NT2/D1 (cell line): Measurements from ENCODE around the gene ILK.

ENCODE experiments used
- DNase-seq: peaks from one replicate; pipeline ENCODE4 v3.0.0-alpha.2; 2011; ENCODE audit warnings: low read depth, low spot score
- H3K27me3 ChIP-seq: 2 replicates; pipeline ENCODE4 v1.6.0; 2011; ENCODE audit warnings: mild to moderate bottlenecking; ENCODE audit not compliant: insufficient read length, insufficient read depth
- H3K36me3 ChIP-seq: 2 replicates; pipeline ENCODE4 v1.6.1; 2011; ENCODE audit warnings: mild to moderate bottlenecking, low read length, mixed read lengths; ENCODE audit not compliant: insufficient read depth, insufficient read length
- H3K4me1 ChIP-seq: 2 replicates; pipeline ENCODE4 v1.5.1; 2011; ENCODE audit not compliant: insufficient read depth, insufficient read length
- H3K4me3 ChIP-seq: 2 replicates; pipeline ENCODE4 v1.5.1; 2011; ENCODE audit warnings: low read depth; ENCODE audit not compliant: insufficient read length
- H3K9ac ChIP-seq: 2 replicates; pipeline ENCODE4 v1.6.0; 2011; ENCODE audit warnings: low read depth; ENCODE audit not compliant: insufficient read length
- H3K9me3 ChIP-seq: 2 replicates; pipeline ENCODE4 v1.5.1; 2011; ENCODE audit warnings: mild to moderate bottlenecking, low read length; ENCODE audit not compliant: insufficient read depth
- SUZ12 ChIP-seq: IDR thresholded peaks from 2 replicates; pipeline ENCODE4 v1.6.1; 2011; ENCODE audit not compliant: insufficient read length, insufficient read depth; ENCODE audit errors: extremely low read depth
- YY1 ChIP-seq: IDR thresholded peaks from 2 replicates; pipeline ENCODE4 v1.6.1; 2011; ENCODE audit not compliant: insufficient read length, insufficient read depth
- ZNF274 ChIP-seq: IDR thresholded peaks from 2 replicates; pipeline ENCODE4 v1.6.1; 2011; ENCODE audit warnings: mild to moderate bottlenecking, low read depth, low read length

The ILK gene

GRCh38 chr11:6646576-6646917 is 43.0 kb downstream of the ILK start:
- peaks cover 2% of the 10 kb centered on the region for H3K4me1 ChIP-seq
- H3K4me3 ChIP-seq: no peak overlapping the region
- no peaks in the 10 kb centered on the region for H3K9me3 ChIP-seq
- TF ChIP-seq SUZ12: no peak
- H3K27me3 ChIP-seq: no peaks in the 10 kb centered on the region
- H3K36me3 ChIP-seq: peaks cover 3% of the 10 kb centered on the region
- no peak for DNase-seq
- no peak overlapping the region for H3K9ac ChIP-seq

- DNase-seq: no peak
- H3K4me3 ChIP-seq: no peak overlapping the region
- no peak for TF ChIP-seq ZNF274
- no peak for TF ChIP-seq SUZ12
- TF ChIP-seq YY1: no peak
- H3K9me3 ChIP-seq: no peaks in the 10 kb centered on the region
- no peaks in the 10 kb centered on the region for H3K4me1 ChIP-seq
- H3K27me3 ChIP-seq: no peaks in the 10 kb centered on the region
- peaks cover 3% of the 10 kb centered on the region for H3K36me3 ChIP-seq
- no peak overlapping the region for H3K9ac ChIP-seq
These were observed 43.5 kb downstream of the ILK start for GRCh38 chr11:6646918-6647679.

GRCh38 chr11:6647836-6648235 is 44.3 kb downstream of the ILK start:
- peaks cover 2% of the 10 kb centered on the region for H3K27me3 ChIP-seq
- no peak for TF ChIP-seq YY1
- no peak for TF ChIP-seq ZNF274
- no peak for TF ChIP-seq SUZ12
- H3K36me3 ChIP-seq: peaks cover 3% of the 10 kb centered on the region
- H3K9me3 ChIP-seq: no peaks in the 10 kb centered on the region
- no peak for DNase-seq
- no peaks in the 10 kb centered on the region for H3K4me1 ChIP-seq
- H3K4me3 ChIP-seq: no peak overlapping the region
- no peak overlapping the region for H3K9ac ChIP-seq

GRCh38 chr11:6648501-6648900 is 44.9 kb downstream of the ILK start:
- Histone ChIP-seq H3K36me3 (peaks cover 3% of the 10 kb centered on the region), H3K9me3 (no peaks in the 10 kb centered on the region), H3K27me3 (peaks cover 2% of the 10 kb centered on the region), H3K9ac (no peak overlapping the region), H3K4me3 (no peak overlapping the region), H3K4me1 (no peaks in the 10 kb centered on the region)
- no peak for DNase-seq
- no peak for TF ChIP-seq YY1
- TF ChIP-seq SUZ12: no peak
- TF ChIP-seq ZNF274: no peak

- peaks cover 3% of the 10 kb centered on the region for H3K36me3 ChIP-seq
- no peak overlapping the region for H3K9ac ChIP-seq
- H3K9me3 ChIP-seq: no peaks in the 10 kb centered on the region
- no peak overlapping the region for H3K4me3 ChIP-seq
- TF ChIP-seq YY1 (no peak), ZNF274 (no peak), SUZ12 (no peak)
- no peak for DNase-seq
- peaks cover 5% of the 10 kb centered on the region for H3K4me1 ChIP-seq
- H3K27me3 ChIP-seq: peaks cover 18% of the 10 kb centered on the region
These were observed 46.5 kb downstream of the ILK start for GRCh38 chr11:6650104-6650503.

GRCh38 chr11:6650980-6651379 is 47.4 kb downstream of the ILK start:
- H3K27me3 ChIP-seq: peaks cover 20% of the 10 kb centered on the region
- H3K4me1 ChIP-seq: peaks cover 5% of the 10 kb centered on the region
- H3K4me3 ChIP-seq: no peak overlapping the region
- H3K9ac ChIP-seq: no peak overlapping the region
- no peaks in the 10 kb centered on the region for H3K36me3 ChIP-seq
- DNase-seq: no peak
- no peak for TF ChIP-seq ZNF274
- no peaks in the 10 kb centered on the region for H3K9me3 ChIP-seq

- DNase-seq: no peak
- Histone ChIP-seq H3K27me3 (peaks cover 32% of the 10 kb centered on the region), H3K36me3 (no peaks in the 10 kb centered on the region), H3K9me3 (no peaks in the 10 kb centered on the region), H3K9ac (no peak overlapping the region), H3K4me3 (no peak overlapping the region), H3K4me1 (peaks cover 5% of the 10 kb centered on the region)
- TF ChIP-seq YY1 (no peak), SUZ12 (no peak), ZNF274 (no peak)
These were observed 48.6 kb downstream of the ILK start for GRCh38 chr11:6652182-6652581.
